WI38 (cell line): ENCODE results near the gene CTIF.

ENCODE experiments used
- H3K4me3 ChIP-seq: 2 replicates; pipeline ENCODE4 v1.5.1; 2011; ENCODE audit warnings: low read depth, mild to moderate bottlenecking, control low read depth, low read length
- TF ChIP-seq, protein P1 (sequence below): IDR thresholded peaks from 2 replicates; pipeline ENCODE4 v1.5.1; 2012; ENCODE audit warnings: low read depth, mild to moderate bottlenecking, control low read depth, low read length

Gene CTIF

DNA sequence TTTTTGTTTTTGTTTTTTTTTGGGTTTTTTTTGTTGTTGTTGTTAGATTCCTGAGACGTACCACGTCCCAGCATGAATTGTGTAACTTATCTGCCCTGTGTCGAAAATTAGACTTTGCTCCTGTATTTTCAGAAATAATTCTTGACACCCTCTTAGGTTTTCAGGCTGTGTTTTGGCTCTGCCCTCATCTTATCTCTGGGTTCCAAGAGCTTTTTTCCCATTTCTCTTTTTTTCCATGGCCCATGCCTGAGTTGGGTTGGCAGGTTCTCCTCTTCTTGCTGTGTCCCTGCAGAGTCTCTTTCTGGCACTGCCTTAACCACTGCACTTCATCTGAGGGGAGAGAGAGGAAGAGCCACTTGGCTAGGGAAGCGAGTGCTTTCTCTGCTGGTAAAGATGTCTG lies 42.4 kb downstream of the CTIF start:
- TF ChIP-seq, protein P1, sequence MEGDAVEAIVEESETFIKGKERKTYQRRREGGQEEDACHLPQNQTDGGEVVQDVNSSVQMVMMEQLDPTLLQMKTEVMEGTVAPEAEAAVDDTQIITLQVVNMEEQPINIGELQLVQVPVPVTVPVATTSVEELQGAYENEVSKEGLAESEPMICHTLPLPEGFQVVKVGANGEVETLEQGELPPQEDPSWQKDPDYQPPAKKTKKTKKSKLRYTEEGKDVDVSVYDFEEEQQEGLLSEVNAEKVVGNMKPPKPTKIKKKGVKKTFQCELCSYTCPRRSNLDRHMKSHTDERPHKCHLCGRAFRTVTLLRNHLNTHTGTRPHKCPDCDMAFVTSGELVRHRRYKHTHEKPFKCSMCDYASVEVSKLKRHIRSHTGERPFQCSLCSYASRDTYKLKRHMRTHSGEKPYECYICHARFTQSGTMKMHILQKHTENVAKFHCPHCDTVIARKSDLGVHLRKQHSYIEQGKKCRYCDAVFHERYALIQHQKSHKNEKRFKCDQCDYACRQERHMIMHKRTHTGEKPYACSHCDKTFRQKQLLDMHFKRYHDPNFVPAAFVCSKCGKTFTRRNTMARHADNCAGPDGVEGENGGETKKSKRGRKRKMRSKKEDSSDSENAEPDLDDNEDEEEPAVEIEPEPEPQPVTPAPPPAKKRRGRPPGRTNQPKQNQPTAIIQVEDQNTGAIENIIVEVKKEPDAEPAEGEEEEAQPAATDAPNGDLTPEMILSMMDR, result no peak
- no peak overlapping the region for H3K4me3 ChIP-seq

DNA sequence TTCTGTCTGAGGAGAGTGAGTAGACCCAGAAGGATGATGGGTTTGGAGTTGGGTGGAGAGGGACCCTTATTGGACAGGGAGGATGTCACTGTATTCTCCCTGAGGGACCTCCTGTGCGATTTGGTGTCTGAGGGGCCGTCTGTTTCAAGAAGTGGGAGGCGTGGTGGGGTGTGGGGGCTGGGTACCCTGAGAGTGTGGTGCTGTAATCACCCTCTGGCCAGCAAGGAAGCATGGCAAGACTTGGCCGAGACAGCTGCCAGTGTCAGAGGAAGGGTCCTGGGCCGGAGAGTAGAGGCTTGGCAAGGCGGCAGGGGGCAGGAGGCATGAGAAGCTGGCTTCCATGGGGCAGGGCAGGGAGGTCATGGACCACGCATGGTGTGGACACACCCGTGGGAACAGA lies 43.1 kb downstream of the CTIF start:
- H3K4me3 ChIP-seq, result no peak overlapping the region
- TF ChIP-seq, protein P1, result no peak

- no peak overlapping the region for H3K4me3 ChIP-seq
- TF ChIP-seq, protein P1, result no peak
These were observed 44.1 kb downstream of the CTIF start for GRCh38 chr18:48582946-48583345.

GRCh38 chr18:48583573-48583972 lies 44.7 kb downstream of the CTIF start:
- TF ChIP-seq, protein P1, result no peak
- no peak overlapping the region for H3K4me3 ChIP-seq

- TF ChIP-seq, protein P1, result no peak
- H3K4me3 ChIP-seq, result no peak overlapping the region
These were observed 51.1 kb downstream of the CTIF start for GRCh38 chr18:48589797-48590519.

- TF ChIP-seq, protein P1, result no peak
- no peak overlapping the region for H3K4me3 ChIP-seq
These were observed 51.8 kb downstream of the CTIF start for GRCh38 chr18:48590678-48591077.

GRCh38 chr18:48592540-48593171 lies 53.8 kb downstream of the CTIF start:
- TF ChIP-seq, protein P1, result no peak
- no peak overlapping the region for H3K4me3 ChIP-seq
